Epithelial cell of proximal tubule (primary cell): ENCODE results near the gene CNPY4. TPM values are rescaled to one million over a fixed set of nuclear protein-coding genes. Genes with fewer than 3 reads are reported as not detected.
"Not testable (repeated sequence)": the region's sequence is repeated elsewhere in the genome, so short reads cannot be mapped to it uniquely, and the experiment has no call there.

Experiments
- DNase-seq: peaks from one replicate; pipeline ENCODE4 v3.0.0-alpha.2; 2011; ENCODE audit warnings: low read depth
- H3K4me3 ChIP-seq: 2 replicates; pipeline ENCODE4 v1.5.1; 2011; ENCODE audit warnings: low read depth, mild to moderate bottlenecking, low read length
- total RNA-seq: library from RNA; depleted of rRNA; stranded (reverse); fragments of >200 nt; gene quantifications from 2 replicates; pipeline ENCODE4 v1.2.3, GENCODE V29; 2015
- TF ChIP-seq, protein P1 (sequence below): conservative IDR thresholded peaks from 2 replicates; pipeline ENCODE4 v1.5.1; 2012; ENCODE audit warnings: low read depth, mild to moderate bottlenecking, low read length

CNPY4 gene
- total RNA-seq, 1 donor from 2014 or later, result 8.8 TPM

DNA sequence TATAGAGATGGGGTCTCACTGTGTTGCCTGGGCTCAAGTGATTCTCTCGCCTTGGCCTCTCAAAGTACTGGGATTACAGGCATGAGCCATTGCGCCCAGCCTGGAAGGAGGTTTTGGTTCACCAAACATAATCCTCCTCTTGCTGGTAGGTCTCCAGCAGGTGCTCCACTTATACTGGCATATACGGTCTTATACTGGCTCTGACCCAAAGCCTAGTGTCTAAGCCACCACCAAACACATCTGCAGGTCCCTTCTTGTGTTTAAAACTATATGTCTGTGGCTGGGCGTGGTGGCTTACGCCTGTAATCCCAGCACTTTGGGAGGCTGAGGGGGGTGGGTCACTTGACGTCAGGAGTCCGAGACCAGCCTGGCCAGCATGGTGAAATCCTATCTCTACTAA lies 12.7 kb downstream of the CNPY4 start:
- no peak for DNase-seq
- TF ChIP-seq, protein P1, sequence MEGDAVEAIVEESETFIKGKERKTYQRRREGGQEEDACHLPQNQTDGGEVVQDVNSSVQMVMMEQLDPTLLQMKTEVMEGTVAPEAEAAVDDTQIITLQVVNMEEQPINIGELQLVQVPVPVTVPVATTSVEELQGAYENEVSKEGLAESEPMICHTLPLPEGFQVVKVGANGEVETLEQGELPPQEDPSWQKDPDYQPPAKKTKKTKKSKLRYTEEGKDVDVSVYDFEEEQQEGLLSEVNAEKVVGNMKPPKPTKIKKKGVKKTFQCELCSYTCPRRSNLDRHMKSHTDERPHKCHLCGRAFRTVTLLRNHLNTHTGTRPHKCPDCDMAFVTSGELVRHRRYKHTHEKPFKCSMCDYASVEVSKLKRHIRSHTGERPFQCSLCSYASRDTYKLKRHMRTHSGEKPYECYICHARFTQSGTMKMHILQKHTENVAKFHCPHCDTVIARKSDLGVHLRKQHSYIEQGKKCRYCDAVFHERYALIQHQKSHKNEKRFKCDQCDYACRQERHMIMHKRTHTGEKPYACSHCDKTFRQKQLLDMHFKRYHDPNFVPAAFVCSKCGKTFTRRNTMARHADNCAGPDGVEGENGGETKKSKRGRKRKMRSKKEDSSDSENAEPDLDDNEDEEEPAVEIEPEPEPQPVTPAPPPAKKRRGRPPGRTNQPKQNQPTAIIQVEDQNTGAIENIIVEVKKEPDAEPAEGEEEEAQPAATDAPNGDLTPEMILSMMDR, result no peak
- H3K4me3 ChIP-seq, result no peak overlapping the region

GRCh38 chr7:100132697-100133151 lies 13.3 kb downstream of the CNPY4 start:
- no peak for DNase-seq
- TF ChIP-seq, protein P1, result peak; percentile 97
- no peak overlapping the region for H3K4me3 ChIP-seq

- no peak overlapping the region for H3K4me3 ChIP-seq
- TF ChIP-seq, protein P1, result no peak
- DNase-seq, result no peak
Measured at GRCh38 chr7:100137851-100138760, 18.7 kb downstream of the CNPY4 start.

DNA sequence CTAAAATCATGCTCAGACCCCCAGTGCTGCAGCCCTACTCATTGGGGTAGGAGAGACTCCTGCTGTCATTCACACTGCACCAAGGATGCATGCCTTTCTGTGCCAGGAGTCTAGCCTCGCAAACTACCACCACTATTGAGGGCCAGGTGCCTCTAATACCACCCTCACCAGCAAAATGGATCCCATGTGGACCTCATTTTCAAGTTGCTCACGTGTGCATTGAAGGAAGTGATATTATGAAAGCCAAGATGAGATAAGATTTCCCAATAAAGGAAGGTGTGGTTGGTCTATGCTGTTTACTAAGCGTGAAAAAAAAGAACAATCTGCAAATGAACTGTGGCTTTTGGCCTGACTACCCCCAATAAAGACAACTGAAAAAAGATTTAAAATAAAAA lies 22.1 kb downstream of the CNPY4 start:
- TF ChIP-seq, protein P1, result no peak
- no peak for DNase-seq

GRCh38 chr7:100142461-100142860 lies 23.0 kb downstream of the CNPY4 start:
- TF ChIP-seq, protein P1, result no peak
- no peak overlapping the region for H3K4me3 ChIP-seq
- DNase-seq, result no peak

More for the DNA sequence above, 22.1 kb downstream of the CNPY4 start:
- no peak overlapping the region for H3K4me3 ChIP-seq

- not testable (repeated sequence) for H3K4me3 ChIP-seq, DNase-seq
Measured at GRCh38 chr7:100146350-100146749, 26.9 kb downstream of the CNPY4 start.

DNA sequence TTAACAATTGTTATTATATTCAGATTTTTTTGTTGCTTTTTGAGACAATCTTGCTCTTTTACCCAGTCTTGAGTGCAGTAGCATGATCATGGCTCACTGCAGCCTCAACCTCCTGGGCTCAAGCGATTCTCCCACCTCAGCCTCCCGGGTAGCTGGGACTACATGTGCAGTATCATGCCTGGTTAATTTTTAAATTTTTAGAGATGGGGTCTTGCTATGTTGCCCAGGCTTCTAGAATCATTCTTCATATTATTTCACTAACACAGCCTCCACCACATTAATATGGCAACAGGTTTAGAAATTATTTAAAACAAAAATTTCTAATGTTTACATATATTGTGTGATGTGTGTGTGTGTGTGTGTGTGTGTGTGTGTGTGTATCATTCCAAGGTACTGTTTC lies 27.8 kb downstream of the CNPY4 start:
- no peak for DNase-seq
- H3K4me3 ChIP-seq, result no peak overlapping the region
- TF ChIP-seq, protein P1, result no peak
